H1 (cell line): Measurements from ENCODE around the gene ASTN2. TPM values are rescaled to one million over a fixed set of nuclear protein-coding genes. Genes with fewer than 3 reads are reported as not detected.

Experiments
- CTCF ChIA-PET: fragments of 300-600 bp; sonication (Branson Sonifier 250); formaldehyde crosslinking; loops from one replicate; lab custom pipeline; 2021; ENCODE audit not compliant: partially characterized antibody; lab: Charles Lee
- POLR2A ChIA-PET: fragments of 300-600 bp; sonication (Branson Sonifier 250); formaldehyde crosslinking; loops from one replicate; lab custom pipeline; 2021; ENCODE audit warnings: inconsistent platforms; ENCODE audit not compliant: partially characterized antibody; lab: Charles Lee
- DNase-seq, 2 experiments: peaks; one replicate each; pipeline versions ENCODE4 v3.0.0 to v3.0.0-alpha.2; 2010 to 2022; ENCODE audit warnings: low spot score in 2 of 2, low read depth in 1 of 2, mixed read lengths in 1 of 2
- FAIRE-seq: peaks from 2 replicates; lab custom pipeline; 2011; peaks lifted over from hg19 to GRCh38; lab: Jason Lieb, UNC
- H2AFZ ChIP-seq: 2 replicates; pipeline ENCODE4 v1.8.1; 2012; ENCODE audit warnings: low read length, inconsistent platforms
- H2AK5ac ChIP-seq: 2 replicates; pipeline ENCODE4 v1.6.1; 2013; ENCODE audit warnings: low read depth, low read length
- H2BK120ac ChIP-seq: replicated peaks from 2 replicates; pipeline ENCODE3; 2013; ENCODE audit warnings: low read depth, low read length, inconsistent platforms
- H2BK12ac ChIP-seq: 2 replicates; pipeline ENCODE4 v1.6.1; 2013; ENCODE audit warnings: low read depth, low read length
- H2BK15ac ChIP-seq: 2 replicates; pipeline ENCODE4 v1.6.1; 2013; ENCODE audit warnings: low read length
- H2BK20ac ChIP-seq: 2 replicates; pipeline ENCODE4 v1.6.1; 2013; ENCODE audit warnings: low read length
- H2BK5ac ChIP-seq: 2 replicates; pipeline ENCODE4 v1.6.1; 2013; ENCODE audit warnings: low read depth, low read length
- H3K14ac ChIP-seq: 2 replicates; pipeline ENCODE4 v1.6.1; 2013; ENCODE audit warnings: inconsistent platforms; ENCODE audit not compliant: insufficient read length
- H3K18ac ChIP-seq: 2 replicates; pipeline ENCODE4 v1.6.1; 2013; ENCODE audit warnings: low read length; ENCODE audit errors: extremely low read depth
- H3K23ac ChIP-seq: 2 replicates; pipeline ENCODE4 v1.6.1; 2013; ENCODE audit warnings: inconsistent platforms; ENCODE audit not compliant: insufficient read length
- H3K23me2 ChIP-seq: 2 replicates; pipeline ENCODE4 v1.6.1; 2013; ENCODE audit warnings: low read depth, low read length
- H3K27ac ChIP-seq: 2 replicates; pipeline ENCODE4 v1.6.1; 2011; ENCODE audit warnings: low read depth, low read length, inconsistent platforms
- H3K27me3 ChIP-seq, 4 experiments: replicated peaks in 1 of 4; 1 replicate in 1 of 4; 2 replicates in 3 of 4; pipeline versions ENCODE4 v1.6.1 to v1.8.1; 2011 to 2013; ENCODE audit warnings: low read length in 3 of 4, mild to moderate bottlenecking in 3 of 4, inconsistent platforms in 2 of 4, mixed read lengths in 2 of 4, moderate library complexity in 1 of 4; ENCODE audit not compliant: control insufficient read depth in 3 of 4, insufficient read depth in 3 of 4; ENCODE audit errors: extremely low read depth in 1 of 4
- H3K36me3 ChIP-seq, 4 experiments: 2 replicates each; pipeline versions ENCODE4 v1.6.1 to v1.8.1; 2011 to 2013; ENCODE audit warnings: mild to moderate bottlenecking in 4 of 4, low read length in 3 of 4, moderate library complexity in 2 of 4, control low read depth in 1 of 4, inconsistent platforms in 1 of 4; ENCODE audit not compliant: insufficient read depth in 4 of 4, control insufficient read depth in 2 of 4
- H3K4ac ChIP-seq: replicated peaks from 2 replicates; pipeline ENCODE3; 2013; ENCODE audit warnings: low read length, low read depth, mixed read lengths, inconsistent platforms; ENCODE audit not compliant: insufficient read length
- H3K4me1 ChIP-seq, 4 experiments: replicated peaks in 1 of 4; 1 replicate in 1 of 4; 2 replicates in 3 of 4; pipeline versions ENCODE4 v1.6.1 to v1.8.1; 2011 to 2013; ENCODE audit warnings: low read length in 3 of 4, inconsistent platforms in 2 of 4, mixed read lengths in 1 of 4; ENCODE audit not compliant: insufficient read depth in 4 of 4, control insufficient read depth in 3 of 4
- H3K4me2 ChIP-seq, 2 experiments: 2 replicates each; pipeline versions ENCODE4 v1.6.1 to v1.8.1; 2011 to 2013; ENCODE audit warnings: low read depth in 2 of 2, low read length in 2 of 2, control low read depth in 1 of 2, inconsistent platforms in 1 of 2, mild to moderate bottlenecking in 1 of 2; ENCODE audit not compliant: insufficient read depth in 1 of 2
- H3K4me3 ChIP-seq, 4 experiments: fragments of 200-600, 300-600 bp in 1 of 4; sonication (generic), shearing (Covaris generic), sonication (Bioruptor Twin) in 1 of 4; 2 replicates each; pipeline versions ENCODE4 v1.5.1 to v1.8.1; 2011 to 2016; ENCODE audit warnings: low read length in 4 of 4, low read depth in 3 of 4, control low read depth in 2 of 4, inconsistent platforms in 2 of 4, mild to moderate bottlenecking in 2 of 4, mixed read lengths in 1 of 4, moderate library complexity in 1 of 4; ENCODE audit not compliant: insufficient read depth in 2 of 4; ENCODE audit errors: extremely low read depth in 1 of 4
- H3K56ac ChIP-seq: replicated peaks from 2 replicates; pipeline ENCODE3; 2013; ENCODE audit warnings: low read depth, mild to moderate bottlenecking, mixed read lengths, low read length, inconsistent platforms; ENCODE audit not compliant: insufficient read length
- H3K79me1 ChIP-seq: 2 replicates; pipeline ENCODE4 v1.6.1; 2013; ENCODE audit warnings: low read depth, low read length, control low read depth
- H3K79me2 ChIP-seq, 2 experiments: 2 replicates each; pipeline versions ENCODE4 v1.6.1 to v1.8.1; 2012 to 2013; ENCODE audit warnings: low read length in 2 of 2, mild to moderate bottlenecking in 2 of 2, inconsistent platforms in 1 of 2; ENCODE audit not compliant: insufficient read depth in 2 of 2, control insufficient read depth in 1 of 2
- H3K9ac ChIP-seq, 4 experiments: replicated peaks in 1 of 4; 1 replicate in 1 of 4; 2 replicates in 3 of 4; pipeline versions ENCODE4 v1.6.1 to v1.8.1; 2011 to 2013; ENCODE audit warnings: low read depth in 3 of 4, low read length in 3 of 4, control low read depth in 2 of 4, mild to moderate bottlenecking in 2 of 4, moderate library complexity in 2 of 4, inconsistent platforms in 1 of 4; ENCODE audit errors: extremely low read depth in 1 of 4
- H3K9me3 ChIP-seq, 2 experiments: 2 replicates each; pipeline versions ENCODE4 v1.6.1 to v1.8.1; 2012 to 2013; ENCODE audit warnings: mild to moderate bottlenecking in 2 of 2, moderate library complexity in 2 of 2, control low read depth in 1 of 2, inconsistent platforms in 1 of 2, low read depth in 1 of 2, low read length in 1 of 2, mixed read lengths in 1 of 2; ENCODE audit not compliant: insufficient read depth in 2 of 2
- H4K20me1 ChIP-seq, 2 experiments: replicated peaks in 1 of 2; 2 replicates each; pipeline versions ENCODE3 to v1.8.1; 2011 to 2013; ENCODE audit warnings: inconsistent platforms in 2 of 2, low read length in 2 of 2, mild to moderate bottlenecking in 1 of 2; ENCODE audit not compliant: insufficient read depth in 2 of 2, control insufficient read depth in 1 of 2
- H4K5ac ChIP-seq: 2 replicates; pipeline ENCODE4 v1.6.1; 2013; ENCODE audit warnings: low read length, low read depth, mixed read lengths, inconsistent platforms; ENCODE audit not compliant: insufficient read length
- H4K8ac ChIP-seq: 2 replicates; pipeline ENCODE4 v1.8.0; 2013; ENCODE audit warnings: mild to moderate bottlenecking, moderate library complexity, low read length, inconsistent platforms; ENCODE audit not compliant: insufficient read depth; ENCODE audit errors: extremely low read depth
- H4K91ac ChIP-seq: replicated peaks from 2 replicates; pipeline ENCODE3; 2013; ENCODE audit warnings: low read length, mixed read lengths, inconsistent platforms; ENCODE audit not compliant: insufficient read length
- BCL11A ChIP-seq, 2 experiments: IDR thresholded peaks; one replicate each; pipeline ENCODE4 v1.6.1; 2011; ENCODE audit warnings: low read depth in 2 of 2, low read length in 2 of 2, mild to moderate bottlenecking in 2 of 2
- SUZ12 ChIP-seq: fragments of 200-600 bp; sonication (generic); IDR thresholded peaks from 2 replicates; pipeline ENCODE4 v1.6.1; 2012; ENCODE audit warnings: mild to moderate bottlenecking, inconsistent platforms, low read length, moderate library complexity, mixed read lengths
- WGBS, 2 experiments: shearing (Covaris generic) in 1 of 2; methylation state at CpG; one replicate each; pipeline versions ENCODE4 v1.1.6 to v1.1.7; 2013 to 2015; ENCODE audit warnings: low lambda C conversion rate in 2 of 2, mixed read lengths in 2 of 2, inconsistent platforms in 1 of 2, low coverage in 1 of 2, missing lambda C conversion rate in 1 of 2; ENCODE audit not compliant: insufficient replicate concordance in 2 of 2, insufficient coverage in 1 of 2, insufficient read length in 1 of 2; ENCODE audit errors: extremely low coverage in 1 of 2, missing lambda C conversion rate in 1 of 2; 5-methylcytosine and 5-hydroxymethylcytosine counted together
- polyA plus RNA-seq, 7 experiments: library from polyadenylated mRNA; depleted of rRNA in 3 of 7; stranded (reverse) in 5 of 7; unstranded in 2 of 7; fragments of >200 nt in 5 of 7; fragments of 200-250 nt in 2 of 7; gene quantifications; 1 replicate in 5 of 7; 2 replicates in 1 of 7; 4 replicates in 1 of 7; pipeline versions ENCODE4 v1.2.1 to v1.2.3, GENCODE V29; 2011 to 2013; ENCODE audit warnings: missing spikeins in 2 of 7, mixed read lengths in 2 of 7
- total RNA-seq: library from RNA; stranded (reverse); fragmentation: NEBNext Ultra II Directional; extraction: Animal tissue kit (Norgen Biotek cat#: 25700); gene quantifications from 2 replicates; pipeline ENCODE4 v1.2.1, GENCODE V29; 2021

The ASTN2 gene
- total and polyA plus RNA-seq, 2 of the 8 experiments (the other 6 are each of a cell fraction or from before 2014, with no cell fraction given): 8.2 to 13.7 TPM

GRCh38 chr9:116543731-116544400 is 871.0 kb downstream of the ASTN2 start:
- no peak for FAIRE-seq
- no peak overlapping the region for H3K18ac ChIP-seq

More at GRCh38 chr9:116543731-116544400, 871.0 kb downstream of the ASTN2 start:
- Histone ChIP-seq H3K79me1 (no peaks in the 10 kb centered on the region), H3K4me3 (no peak overlapping the region), H2BK20ac (no peak overlapping the region), H2AFZ (no peak overlapping the region), H3K56ac (no peak overlapping the region), H3K4me1 (peaks cover 0 to 3% (median 1%) of the 10 kb centered on the region in 4 experiments; a peak in 1 of 7 replicates), H2BK12ac (no peak overlapping the region), H3K36me3 (no peaks in the 10 kb centered on the region), H3K23ac (no peak overlapping the region), H2BK5ac (no peak overlapping the region), H3K4me2 (no peak overlapping the region), H3K79me2 (no peaks in the 10 kb centered on the region), H4K20me1 (no peaks in the 10 kb centered on the region), H4K5ac (no peak overlapping the region), H2BK15ac (no peak overlapping the region), H3K9ac (no peak overlapping the region), H3K27ac (no peak overlapping the region), H3K9me3 (no peaks in the 10 kb centered on the region), H3K23me2 (no peaks in the 10 kb centered on the region; the same call in 1 of the 2 replicates), H2AK5ac (no peak overlapping the region), H2BK120ac (no peak overlapping the region), H3K27me3 (no peaks in the 10 kb centered on the region), H3K4ac (no peak overlapping the region), H4K8ac (no peak overlapping the region), H3K14ac (no peak overlapping the region), H4K91ac (no peak overlapping the region)
- ChIA-PET CTCF (no interaction called here), POLR2A (interaction anchor here (0.6 to 1.1 kb wide), 2 partner anchors 20 to 150 kb away, joined by 3 read pairs; no protein-coding TSS in a partner anchor)
- TF ChIP-seq BCL11A (IDR thresholded peaks at IDR 0.05; ENCODE audit: low read depth in 2 of 2, low read length in 2 of 2): no peak
- no peak for TF ChIP-seq SUZ12
- DNase-seq: no peak
- WGBS, 2 experiments: 89% methylated on average over 8 of the region's 8 CpGs; no CpG with 5 or more reads in 1 of the 2 experiments
